Kidney epithelial cell (primary cell): Measurements from ENCODE around the gene CPEB3. TPM values are rescaled to one million over a fixed set of nuclear protein-coding genes. Genes with fewer than 3 reads are reported as not detected.

Source experiments
- DNase-seq: peaks from one replicate; pipeline ENCODE4 v3.0.0-alpha.2; 2010; ENCODE audit warnings: low read depth
- H3K27me3 ChIP-seq: 2 replicates; pipeline ENCODE4 v1.6.0; 2011; ENCODE audit warnings: low read length; ENCODE audit not compliant: control insufficient read depth, insufficient read depth
- H3K36me3 ChIP-seq: 2 replicates; pipeline ENCODE4 v1.5.1; 2011; ENCODE audit warnings: low read length; ENCODE audit not compliant: control insufficient read depth, insufficient read depth
- H3K4me3 ChIP-seq: 2 replicates; pipeline ENCODE4 v1.5.1; 2011; ENCODE audit warnings: low read depth, mild to moderate bottlenecking, control low read depth, low read length
- CTCF ChIP-seq: IDR thresholded peaks from 2 replicates; pipeline ENCODE4 v1.5.1; 2011; ENCODE audit warnings: mild to moderate bottlenecking, moderate library complexity, low read length, control low read depth, inconsistent platforms; ENCODE audit not compliant: insufficient read depth, poor library complexity, severe bottlenecking
- total RNA-seq: library from RNA; depleted of rRNA; stranded (reverse); fragments of >200 nt; gene quantifications from 2 replicates; pipeline ENCODE4 v1.2.3, GENCODE V29; 2015

The CPEB3 gene
- total RNA-seq, 1 donor from 2014 or later, result 1.2 TPM

DNA sequence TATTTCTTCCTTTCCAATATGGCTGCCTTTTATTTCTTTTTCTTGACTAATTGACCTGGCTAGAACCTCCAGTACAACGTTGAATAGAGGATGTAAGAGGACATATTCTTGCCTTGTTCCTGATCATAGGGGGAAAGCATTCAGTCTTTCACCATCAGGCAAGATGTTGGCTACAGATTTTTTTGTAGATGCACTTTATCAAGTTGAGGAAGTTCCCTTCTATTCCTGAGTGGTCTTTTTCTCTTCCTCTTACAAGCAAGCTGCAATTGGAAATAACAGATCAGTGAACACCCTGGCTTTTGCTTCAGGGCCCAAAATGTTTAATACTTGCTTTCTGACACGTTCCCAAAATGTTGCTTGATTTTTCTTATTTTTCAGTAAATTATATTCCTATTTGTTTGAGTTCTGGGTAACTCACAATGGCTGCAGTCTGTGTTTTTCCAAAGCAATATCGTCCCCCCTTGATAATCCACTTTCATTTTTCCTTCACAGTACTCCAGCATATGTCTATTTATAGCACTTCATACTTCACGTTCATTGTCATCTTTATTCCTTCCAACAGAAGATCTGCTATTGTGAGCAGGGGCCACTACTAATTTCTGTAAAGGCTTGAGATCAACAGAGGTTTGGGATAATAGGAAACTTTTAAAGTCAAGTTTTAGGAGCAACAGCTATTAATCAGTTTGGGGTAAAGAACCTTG is 11.7 kb downstream of the CPEB3 start:
- no peak for DNase-seq
- H3K36me3 ChIP-seq, result no peaks in the 10 kb centered on the region
- TF ChIP-seq CTCF, result no peak
- no peak overlapping the region for H3K4me3 ChIP-seq
- H3K27me3 ChIP-seq, result no peaks in the 10 kb centered on the region

GRCh38 chr10:92274071-92274470 is 16.8 kb downstream of the CPEB3 start:
- no peak overlapping the region for H3K4me3 ChIP-seq
- TF ChIP-seq CTCF, result no peak
- DNase-seq, result no peak

DNA sequence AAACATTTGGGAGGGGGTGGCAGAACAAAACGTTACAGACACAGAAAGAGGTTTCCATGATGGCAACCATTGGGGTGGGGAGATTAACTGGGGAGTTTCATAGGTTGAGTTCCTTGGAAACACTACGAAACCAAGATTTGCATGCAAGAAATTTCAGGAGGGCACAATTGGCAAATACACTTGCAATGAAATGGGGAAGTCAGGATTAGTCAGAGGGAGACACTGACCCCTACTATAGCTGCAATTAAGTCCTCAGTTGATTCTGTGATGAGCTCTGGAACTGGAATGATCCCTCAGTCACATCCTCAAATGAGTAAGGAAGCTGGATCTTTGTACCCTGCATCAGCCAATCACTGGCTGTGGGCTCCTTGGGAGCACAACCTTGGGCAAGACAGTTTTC is 22.1 kb downstream of the CPEB3 start:
- Histone ChIP-seq H3K4me3 (no peak overlapping the region), H3K27me3 (no peaks in the 10 kb centered on the region), H3K36me3 (no peaks in the 10 kb centered on the region)
- TF ChIP-seq CTCF, result no peak
- DNase-seq, result no peak

More at GRCh38 chr10:92274071-92274470, 16.8 kb downstream of the CPEB3 start:
- Histone ChIP-seq H3K36me3 (no peaks in the 10 kb centered on the region), H3K27me3 (no peaks in the 10 kb centered on the region)

DNA sequence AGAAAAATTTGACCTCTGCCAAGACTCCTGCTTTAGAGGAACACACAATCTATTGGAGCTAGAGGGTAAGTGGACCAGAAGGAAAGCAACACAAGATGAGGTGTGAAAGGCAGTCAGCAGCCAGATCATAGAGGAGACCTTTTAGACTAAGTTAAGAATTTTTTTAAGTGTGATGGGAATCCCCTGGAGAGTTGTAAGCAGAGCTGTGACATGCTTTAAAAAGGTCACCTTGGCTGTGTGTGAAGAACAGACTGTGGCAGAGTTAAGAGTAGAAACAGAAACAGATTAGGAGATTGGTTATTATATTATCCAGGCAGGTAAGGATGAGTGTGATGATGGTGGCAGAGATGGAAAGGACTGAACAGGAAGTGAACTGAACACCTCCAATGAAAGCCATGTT is 23.5 kb downstream of the CPEB3 start:
- Histone ChIP-seq H3K27me3 (no peaks in the 10 kb centered on the region), H3K4me3 (no peak overlapping the region), H3K36me3 (no peaks in the 10 kb centered on the region)
- no peak for TF ChIP-seq CTCF
- no peak for DNase-seq

GRCh38 chr10:92265687-92266258 is 25.1 kb downstream of the CPEB3 start:
- no peak for TF ChIP-seq CTCF
- H3K36me3 ChIP-seq, result no peaks in the 10 kb centered on the region
- H3K27me3 ChIP-seq, result no peaks in the 10 kb centered on the region
- DNase-seq, result no peak
- no peak overlapping the region for H3K4me3 ChIP-seq

DNA sequence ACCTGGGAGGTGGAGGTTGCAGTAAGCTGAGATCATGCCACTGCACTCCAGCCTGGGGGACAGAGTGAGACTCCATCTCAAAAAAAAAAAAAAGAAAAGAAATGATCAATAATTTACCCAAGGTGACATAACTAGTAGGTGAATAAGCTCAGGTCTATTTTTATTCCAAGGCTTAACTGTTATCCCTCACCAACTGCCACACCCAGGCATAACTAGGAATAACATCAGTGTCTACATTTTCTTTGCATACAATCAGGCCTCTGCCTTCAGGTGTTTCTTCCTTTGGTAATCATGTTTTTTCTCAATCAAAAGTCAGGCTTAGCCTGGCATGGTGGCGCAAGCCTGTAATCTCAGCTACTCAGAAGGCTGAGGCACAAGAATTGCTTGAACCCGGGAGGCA is 26.6 kb downstream of the CPEB3 start:
- Histone ChIP-seq H3K27me3 (no peaks in the 10 kb centered on the region), H3K4me3 (no peak overlapping the region), H3K36me3 (no peaks in the 10 kb centered on the region)
- TF ChIP-seq CTCF, result no peak
- DNase-seq, result no peak
